ENCODE data around the gene MAPKAPK5.
A peak's percentile ranks its signal among the peaks of the same experiment; 100 is the strongest.

Gene MAPKAPK5

GRCh38 chr12:111841750-111842555 is at the start of gene MAPKAPK5:
TSS of gene MAPKAPK5 (plus strand) at chr12:111842228. CDS start at chr12:111842734, 506 bp downstream.
- no peak for TF ChIP-seq CTCF (IDR thresholded peaks at IDR 0.05; ENCODE audit: low read length)
- TF ChIP-seq EZH2 (IDR thresholded peaks at IDR 0.05; ENCODE audit: borderline replicate concordance, low read length), result no peak
- Histone ChIP-seq H3K4me2 (ENCODE audit: low read length) (peak within 1 kb of the TSS; percentile 88), H3K9me2 (ENCODE audit: low read depth, low read length) (no peaks in the 10 kb centered on the region), H3K9ac (ENCODE audit: low read length) (peak within 1 kb of the TSS; percentile 92), H3K27me3 (ENCODE audit: insufficient read depth, low read length) (no peaks in the 10 kb centered on the region), H3F3A (ENCODE audit: insufficient read depth, low read length) (no peaks in the 10 kb centered on the region; the same call in 1 of the 2 replicates), H3K4me1 (ENCODE audit: insufficient read depth, low read length, severe bottlenecking) (peaks cover 28% of the 10 kb centered on the region), H3K36me3 (ENCODE audit: insufficient read depth, low read length) (peaks cover 35% of the 10 kb centered on the region), H2AFZ (ENCODE audit: low read length) (no peak within 1 kb of the TSS), H3K79me2 (ENCODE audit: insufficient read depth, low read length) (peaks cover 57% of the 10 kb centered on the region), H4K20me1 (ENCODE audit: insufficient read depth, low read length) (no peaks in the 10 kb centered on the region), H3K4me3 (ENCODE audit: low read depth, low read length, poor library complexity, severe bottlenecking) (peak within 1 kb of the TSS; percentile 84), H3K9me3 (ENCODE audit: low read length) (no peaks in the 10 kb centered on the region), H3K27ac (ENCODE audit: low read depth, low read length, poor library complexity, severe bottlenecking) (peak within 1 kb of the TSS; percentile 35)

GRCh38 chr12:111792856-111793235 is 49.2 kb upstream of the MAPKAPK5 start:
- Histone ChIP-seq H4K20me1 (ENCODE audit: insufficient read depth, low read length) (no peaks in the 10 kb centered on the region), H3K4me3 (ENCODE audit: low read depth, low read length, poor library complexity, severe bottlenecking) (no peak overlapping the region), H3F3A (ENCODE audit: insufficient read depth, low read length) (no peaks in the 10 kb centered on the region), H3K4me1 (ENCODE audit: insufficient read depth, low read length, severe bottlenecking) (no peaks in the 10 kb centered on the region), H3K27ac (ENCODE audit: low read depth, low read length, poor library complexity, severe bottlenecking) (no peak overlapping the region), H3K4me2 (ENCODE audit: low read length) (no peak overlapping the region), H3K36me3 (ENCODE audit: insufficient read depth, low read length) (no peaks in the 10 kb centered on the region), H3K9ac (ENCODE audit: low read length) (no peak overlapping the region), H3K27me3 (ENCODE audit: insufficient read depth, low read length) (no peaks in the 10 kb centered on the region), H3K79me2 (ENCODE audit: insufficient read depth, low read length) (no peaks in the 10 kb centered on the region), H3K9me3 (ENCODE audit: low read length) (no peaks in the 10 kb centered on the region), H3K9me2 (ENCODE audit: low read depth, low read length) (no peaks in the 10 kb centered on the region), H2AFZ (ENCODE audit: low read length) (no peak overlapping the region)
- TF ChIP-seq EZH2 (IDR thresholded peaks at IDR 0.05; ENCODE audit: borderline replicate concordance, low read length), result no peak
- no peak for TF ChIP-seq CTCF (IDR thresholded peaks at IDR 0.05; ENCODE audit: low read length)

- H3F3A ChIP-seq (ENCODE audit: insufficient read depth, low read length), result no peaks in the 10 kb centered on the region
- no peak overlapping the region for H3K27ac ChIP-seq (ENCODE audit: low read depth, low read length, poor library complexity, severe bottlenecking)
- TF ChIP-seq EZH2 (IDR thresholded peaks at IDR 0.05; ENCODE audit: borderline replicate concordance, low read length), result no peak
- TF ChIP-seq CTCF (IDR thresholded peaks at IDR 0.05; ENCODE audit: low read length), result no peak
- H3K9me2 ChIP-seq (ENCODE audit: low read depth, low read length), result no peaks in the 10 kb centered on the region
- no peaks in the 10 kb centered on the region for H4K20me1 ChIP-seq (ENCODE audit: insufficient read depth, low read length)
- H3K4me2 ChIP-seq (ENCODE audit: low read length), result no peak overlapping the region
- H3K27me3 ChIP-seq (ENCODE audit: insufficient read depth, low read length), result no peaks in the 10 kb centered on the region
- H3K36me3 ChIP-seq (ENCODE audit: insufficient read depth, low read length), result no peaks in the 10 kb centered on the region
- no peak overlapping the region for H3K9ac ChIP-seq (ENCODE audit: low read length)
- H3K9me3 ChIP-seq (ENCODE audit: low read length), result no peaks in the 10 kb centered on the region
- H3K4me1 ChIP-seq (ENCODE audit: insufficient read depth, low read length, severe bottlenecking), result no peaks in the 10 kb centered on the region
- H3K79me2 ChIP-seq (ENCODE audit: insufficient read depth, low read length), result no peaks in the 10 kb centered on the region
- no peak overlapping the region for H3K4me3 ChIP-seq (ENCODE audit: low read depth, low read length, poor library complexity, severe bottlenecking)
- no peak overlapping the region for H2AFZ ChIP-seq (ENCODE audit: low read length)
These were observed 43.8 kb upstream of the MAPKAPK5 start for GRCh38 chr12:111798182-111798581.
